IMR-90 (cell line): ENCODE measurements around the gene CENPP. TPM values are rescaled to one million over a fixed set of nuclear protein-coding genes. Genes with fewer than 3 reads are reported as not detected.

Experiments
- ATAC-seq: fragments of 200-7000 bp; cut with Tn5 transposase; 2 replicates; pipeline ENCODE4 v1.9.1; 2020; ENCODE audit warnings: low read depth, mild to moderate bottlenecking, moderate library complexity
- BruUV-seq: library from RNA; stranded (reverse); fragments of 400-500 nt; replicated peaks from 2 replicates; lab custom pipeline; 2021; lab: Mats Ljungman, UMichigan
- CTCF ChIA-PET: fragments of 300-600 bp; formaldehyde crosslinking; extraction: SDS; loops from one replicate; lab custom pipeline; 2021; ENCODE audit warnings: antibody characterized with exemption; lab: Yijun Ruan, JAX
- POLR2A ChIA-PET: fragments of 300-600 bp; sonication (Branson Sonifier 250); formaldehyde crosslinking; loops from one replicate; lab custom pipeline; 2022; ENCODE audit warnings: antibody characterized with exemption; ENCODE audit not compliant: unreplicated experiment; lab: Charles Lee
- DNase-seq: peaks from one replicate; pipeline ENCODE4 v3.0.0; 2013
- H2AFZ ChIP-seq: replicated peaks from 2 replicates; pipeline ENCODE3; 2013; ENCODE audit warnings: low read length, mild to moderate bottlenecking; ENCODE audit not compliant: poor library complexity
- H2AK5ac ChIP-seq: 2 replicates; pipeline ENCODE4 v1.6.1; 2013; ENCODE audit warnings: low read depth, low read length, inconsistent platforms
- H2AK9ac ChIP-seq: replicated peaks from 2 replicates; pipeline ENCODE3; 2013; ENCODE audit warnings: mild to moderate bottlenecking, low read depth, low read length, moderate library complexity; ENCODE audit not compliant: poor library complexity
- H2BK120ac ChIP-seq: 2 replicates; pipeline ENCODE4 v1.6.1; 2013; ENCODE audit warnings: low read depth, low read length, inconsistent platforms
- H2BK15ac ChIP-seq: 3 replicates; pipeline ENCODE4 v1.6.1; 2013; ENCODE audit warnings: low read depth, low read length, inconsistent platforms
- H2BK20ac ChIP-seq: 2 replicates; pipeline ENCODE4 v1.6.1; 2013; ENCODE audit warnings: low read depth, mild to moderate bottlenecking, inconsistent platforms, low read length, moderate library complexity
- H2BK5ac ChIP-seq: 2 replicates; pipeline ENCODE4 v1.6.1; 2013; ENCODE audit warnings: mild to moderate bottlenecking, low read depth, low read length, inconsistent platforms; ENCODE audit not compliant: poor library complexity, severe bottlenecking
- H3K14ac ChIP-seq: replicated peaks from 2 replicates; pipeline ENCODE4 v1.6.1; 2013; ENCODE audit warnings: low read depth, low read length, inconsistent platforms
- H3K18ac ChIP-seq: 2 replicates; pipeline ENCODE4 v1.6.1; 2013; ENCODE audit warnings: low read depth, low read length, control low read depth
- H3K23ac ChIP-seq: 2 replicates; pipeline ENCODE4 v1.6.1; 2013; ENCODE audit warnings: low read depth, low read length, inconsistent platforms
- H3K27ac ChIP-seq: 2 replicates; pipeline ENCODE4 v1.5.1; 2013; ENCODE audit warnings: mild to moderate bottlenecking, control low read depth, low read length; ENCODE audit not compliant: insufficient read depth
- H3K27me3 ChIP-seq: 2 replicates; pipeline ENCODE4 v1.6.1; 2013; ENCODE audit warnings: low read length; ENCODE audit not compliant: control insufficient read depth, insufficient read depth
- H3K36me3 ChIP-seq: 2 replicates; pipeline ENCODE4 v1.6.1; 2013; ENCODE audit warnings: low read length, mixed read lengths; ENCODE audit not compliant: control insufficient read depth, insufficient read depth
- H3K4ac ChIP-seq: 2 replicates; pipeline ENCODE4 v1.6.1; 2013; ENCODE audit warnings: low read depth, low read length, inconsistent platforms
- H3K4me1 ChIP-seq: 2 replicates; pipeline ENCODE4 v1.6.1; 2013; ENCODE audit warnings: low read length, mixed read lengths; ENCODE audit not compliant: control insufficient read depth, insufficient read depth
- H3K4me2 ChIP-seq: 2 replicates; pipeline ENCODE4 v1.6.1; 2013; ENCODE audit warnings: low read depth, mild to moderate bottlenecking, control low read depth, low read length, moderate library complexity
- H3K4me3 ChIP-seq: 2 replicates; pipeline ENCODE4 v1.5.1; 2013; ENCODE audit warnings: low read depth, mild to moderate bottlenecking, control low read depth, low read length, moderate library complexity; ENCODE audit not compliant: insufficient read depth
- H3K56ac ChIP-seq: 2 replicates; pipeline ENCODE4 v1.6.1; 2013; ENCODE audit warnings: low read length, inconsistent platforms; ENCODE audit not compliant: insufficient read depth; ENCODE audit errors: extremely low read depth
- H3K79me1 ChIP-seq, 2 experiments: 2 replicates each; pipeline ENCODE4 v1.6.1; 2013; ENCODE audit warnings: low read length in 2 of 2, inconsistent platforms in 1 of 2, low read depth in 1 of 2
- H3K9ac ChIP-seq: 2 replicates; pipeline ENCODE4 v1.6.1; 2013; ENCODE audit warnings: low read depth, low read length, control low read depth
- H3K9me1 ChIP-seq: 2 replicates; pipeline ENCODE4 v1.6.1; 2013; ENCODE audit warnings: low read length, inconsistent platforms; ENCODE audit not compliant: insufficient read depth
- H3K9me3 ChIP-seq: 2 replicates; pipeline ENCODE4 v1.6.1; 2013; ENCODE audit warnings: low read length; ENCODE audit not compliant: control insufficient read depth, insufficient read depth
- H4K20me1 ChIP-seq: 2 replicates; pipeline ENCODE4 v1.6.1; 2013; ENCODE audit warnings: low read length, inconsistent platforms; ENCODE audit not compliant: insufficient read depth
- H4K5ac ChIP-seq: 2 replicates; pipeline ENCODE4 v1.6.1; 2013; ENCODE audit warnings: mild to moderate bottlenecking, low read depth, low read length, control low read depth
- H4K8ac ChIP-seq, 2 experiments: 2 replicates each; pipeline ENCODE4 v1.6.1; 2013; ENCODE audit warnings: low read depth in 2 of 2, low read length in 2 of 2, control low read depth in 1 of 2, inconsistent platforms in 1 of 2
- H4K91ac ChIP-seq: 2 replicates; pipeline ENCODE4 v1.6.1; 2013; ENCODE audit warnings: low read depth, low read length, inconsistent platforms; ENCODE audit not compliant: insufficient read depth
- CEBPB ChIP-seq: IDR thresholded peaks from 2 replicates; pipeline ENCODE4 v1.6.1; 2012; ENCODE audit warnings: low read depth, low read length, improper control_type of control experiment
- ELK1 ChIP-seq: fragments of 150-350 bp; IDR thresholded peaks from 2 replicates; pipeline ENCODE4 v1.6.1; 2016; ENCODE audit warnings: low read depth, mild to moderate bottlenecking, low read length, moderate library complexity, borderline replicate concordance
- MAZ ChIP-seq: IDR thresholded peaks from 2 replicates; pipeline ENCODE4 v1.6.1; 2012; ENCODE audit warnings: low read depth, mild to moderate bottlenecking, low read length, improper control_type of control experiment, moderate library complexity, borderline replicate concordance
- RCOR1 ChIP-seq: IDR thresholded peaks from 2 replicates; pipeline ENCODE4 v1.6.1; 2012; ENCODE audit warnings: mild to moderate bottlenecking, low read length, improper control_type of control experiment; ENCODE audit not compliant: insufficient replicate concordance
- WGBS, 2 experiments: methylation state at CpG; one replicate each; pipeline versions ENCODE4 v1.1.5 to v1.1.7; 2013; ENCODE audit warnings: missing lambda C conversion rate in 2 of 2; ENCODE audit not compliant: insufficient read length in 1 of 2; ENCODE audit errors: extremely low coverage in 2 of 2; 5-methylcytosine and 5-hydroxymethylcytosine counted together
- dilution Hi-C: fragments of 300-500 bp; cut with HindIII; formaldehyde crosslinking; loops from one replicate; pipeline ENCODE4 v1.14.3; 2018; ENCODE audit warnings: low sequenced_read_pairs; ENCODE audit not compliant: unreplicated experiment
- in situ Hi-C: fragments of 300-500 bp; cut with MboI; formaldehyde crosslinking; loops from 3 replicates; pipeline ENCODE4 v1.14.3; 2019; ENCODE audit warnings: low sequenced_read_pairs, inconsistent platforms, mixed read lengths
- intact Hi-C: fragments of 100-400 bp; cut with micrococcal nuclease; formaldehyde crosslinking; loops from 2 replicates; pipeline ENCODE4 v1.10.0; 2022
- polyA plus RNA-seq, 3 experiments: library from polyadenylated mRNA; depleted of rRNA; stranded (reverse); fragments of >200 nt; gene quantifications; 2 replicates each; pipeline ENCODE4 v1.2.3, GENCODE V29; 2012; ENCODE audit warnings: low replicate concordance in 1 of 3
- total RNA-seq: library from RNA; depleted of rRNA; stranded (reverse); fragments of >200 nt; gene quantifications from 2 replicates; pipeline ENCODE4 v1.2.3, GENCODE V29; 2012

The CENPP gene
- total and polyA plus RNA-seq, 2 of the 4 experiments (the other 2 are of a cell fraction), result 1.4 to 2.0 TPM

GRCh38 chr9:92483627-92484545 is 158.1 kb downstream of the CENPP start (continued):
- TF ChIP-seq RCOR1 (no peak), MAZ (no peak)

GRCh38 chr9:92484563-92484962 is 158.8 kb downstream of the CENPP start:
- H3K27me3 ChIP-seq, result no peaks in the 10 kb centered on the region
- no peak overlapping the region for H3K23ac ChIP-seq
- in situ Hi-C loops (no loop called here), dilution Hi-C loops (no loop called here), intact Hi-C loops (no loop called here)
- ATAC-seq (no peak), DNase-seq (no peak)
- peak overlapping the region; percentile 40 for H2BK5ac ChIP-seq
- CTCF ChIA-PET, result no interaction called here
- POLR2A ChIA-PET, result no interaction called here
- TF ChIP-seq CEBPB, result no peak
- no peak for TF ChIP-seq ELK1
- no peak overlapping the region for H2AFZ ChIP-seq
- no peaks in the 10 kb centered on the region for H4K20me1 ChIP-seq
- H3K27ac ChIP-seq, result no peak overlapping the region
- H3K79me1 ChIP-seq, result peaks cover 0 to 2% of the 10 kb centered on the region in 2 experiments; a peak in 1 of 4 replicates
- BruUV-seq, result no TSS peak
- H3K56ac ChIP-seq, result no peak overlapping the region
- no CpG with 5 or more reads among the region's 3 CpGs for WGBS, 2 experiments
- H4K91ac ChIP-seq, result peak overlapping the region; percentile 58; the same call in 1 of the 2 replicates
- peak overlapping the region in 1 of 2 experiments; percentile 50; a peak in 1 of 4 replicates for H4K8ac ChIP-seq
- H3K4me2 ChIP-seq, result no peak overlapping the region
- no peak overlapping the region for H2AK9ac ChIP-seq
- H3K9me1 ChIP-seq, result peaks cover 9% of the 10 kb centered on the region
- H3K18ac ChIP-seq, result peak overlapping the region; percentile 76; the same call in 1 of the 2 replicates
- H3K4me3 ChIP-seq, result no peak overlapping the region
- no peak overlapping the region for H3K9ac ChIP-seq
- peak overlapping the region; percentile 26 for H3K14ac ChIP-seq
- H3K9me3 ChIP-seq, result no peaks in the 10 kb centered on the region
- peak overlapping the region; percentile 34; the same call in 1 of the 2 replicates for H3K4ac ChIP-seq
- H2BK15ac ChIP-seq, result peak overlapping the region; percentile 81; the same call in 1 of the 3 replicates
- no peaks in the 10 kb centered on the region for H3K36me3 ChIP-seq
- no peak overlapping the region for H4K5ac ChIP-seq
- peaks cover 19% of the 10 kb centered on the region for H3K4me1 ChIP-seq
- peak overlapping the region; percentile 56; the same call in 1 of the 2 replicates for H2AK5ac ChIP-seq
- peak overlapping the region; percentile 35; the same call in 1 of the 2 replicates for H2BK120ac ChIP-seq
- H2BK20ac ChIP-seq, result peak overlapping the region; percentile 64; the same call in 1 of the 2 replicates
